ENCODE results near the gene HAPLN2.
A peak's percentile ranks its signal among the peaks of the same experiment; 100 is the strongest.
"Not testable (repeated sequence)": the region's sequence is repeated elsewhere in the genome, so short reads cannot be mapped to it uniquely, and the experiment has no call there.

The HAPLN2 gene

DNA sequence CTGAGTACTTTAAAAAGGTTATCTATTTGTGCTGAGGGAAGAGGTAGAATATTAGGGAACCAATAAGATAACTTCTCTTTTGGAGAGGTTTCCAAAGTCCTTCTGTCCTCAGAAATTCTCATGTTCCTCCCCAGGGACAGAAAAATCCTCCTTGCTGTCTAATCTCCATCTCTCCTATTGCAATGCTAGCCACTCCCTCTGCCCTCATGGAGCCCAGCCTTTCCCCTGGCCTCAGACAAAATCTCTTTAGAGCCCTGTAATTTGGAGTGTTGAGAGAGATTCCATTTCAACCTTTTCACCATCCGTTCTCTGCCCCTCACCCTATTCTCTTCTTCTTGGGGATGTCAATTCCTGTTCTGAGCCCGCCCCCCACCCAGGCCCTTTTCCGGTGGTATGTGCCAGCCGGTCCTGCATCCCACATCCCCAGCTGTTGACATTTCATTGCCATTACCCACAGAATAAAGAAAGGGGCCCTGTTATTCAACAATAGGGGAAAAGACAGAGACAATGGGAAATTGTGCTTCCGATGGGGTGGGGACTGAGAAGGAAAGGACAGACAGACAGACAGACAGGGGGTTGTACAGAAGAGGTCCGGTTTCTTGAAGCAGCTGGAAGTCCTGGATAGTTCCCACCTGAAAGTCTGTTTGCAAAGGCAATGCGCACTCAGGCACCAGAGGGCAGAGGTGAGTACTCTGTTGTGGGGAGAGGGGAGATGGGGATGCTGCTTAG lies at the start of gene HAPLN2:
Gene HAPLN2, plus strand, starts transcription at position 563 of the 729 bp plus-strand sequence. CDS start 4,076 bp downstream, outside the sequence.
- DNase-seq (ENCODE audit: low spot score) = peak; percentile 84

DNA sequence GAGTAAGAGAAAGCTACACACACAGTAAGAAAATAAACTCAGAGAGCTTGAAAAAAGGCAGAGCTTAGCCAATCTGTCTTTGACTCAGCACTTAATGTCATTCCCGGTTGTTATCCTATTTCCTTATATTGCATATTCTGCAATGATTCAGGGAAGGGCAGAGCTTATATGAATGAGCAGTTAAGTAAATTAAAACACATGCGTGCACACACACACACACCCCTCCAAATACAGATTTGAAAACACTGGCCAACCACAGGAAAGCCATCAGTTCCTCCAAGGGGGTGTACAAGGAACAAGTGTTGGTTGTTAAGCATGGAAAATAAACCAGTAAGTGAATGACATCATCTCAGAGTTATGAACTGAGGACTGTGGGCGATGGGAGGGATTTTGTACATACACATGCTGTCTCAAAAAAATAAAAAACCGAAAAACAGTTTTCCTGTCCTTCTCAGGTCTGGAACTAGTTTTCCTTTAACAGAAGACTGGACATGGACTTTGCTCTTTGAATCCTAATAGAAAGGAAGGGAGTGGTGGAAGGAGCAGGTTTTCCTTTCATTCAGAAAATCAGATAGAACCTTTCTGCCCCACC lies 47.9 kb upstream of the HAPLN2 start:
- DNase-seq (ENCODE audit: low spot score) = no peak

DNA sequence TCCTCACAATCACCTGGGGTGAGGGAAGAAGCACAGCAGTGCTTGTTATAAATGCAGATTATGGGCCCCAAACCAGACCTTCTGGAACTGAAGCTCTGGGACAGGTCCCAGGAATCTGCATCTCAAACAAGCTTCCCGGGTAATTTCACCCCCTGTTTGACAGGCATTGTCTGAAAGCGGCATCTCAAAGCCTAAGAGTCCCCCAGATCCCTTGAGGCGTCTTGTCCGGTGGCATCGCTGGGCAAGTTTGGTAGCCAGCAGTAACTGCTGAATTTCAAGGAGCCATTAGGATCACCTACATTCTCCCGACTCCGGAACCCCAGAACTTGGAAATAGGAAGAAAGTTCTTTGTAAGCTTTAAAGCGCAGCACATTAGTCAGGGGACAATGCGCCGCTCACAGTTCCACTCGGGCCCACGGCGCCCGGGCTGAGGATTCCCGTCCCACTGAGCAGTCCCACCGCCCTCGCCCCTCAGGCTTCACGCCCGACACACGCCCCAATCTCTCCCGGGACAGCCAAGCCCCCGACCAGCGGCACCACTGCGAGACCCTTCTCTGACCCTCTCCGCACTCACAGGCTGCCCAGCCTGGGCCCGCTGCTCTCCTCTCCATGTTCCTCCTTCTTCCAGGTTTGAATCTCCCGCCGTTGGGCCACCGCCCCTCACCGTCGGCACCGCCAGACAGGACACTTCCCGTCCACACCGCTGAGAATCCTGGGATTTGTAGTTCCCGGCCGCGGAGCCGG lies 47.1 kb upstream of the HAPLN2 start, which contains the start of gene IQGAP3:
Gene IQGAP3, minus strand, starts transcription at position 647 of the 744 bp plus-strand sequence. Its CDS starts 36 bp downstream, at position 611.
- DNase-seq (ENCODE audit: low spot score) = peak; percentile 76

DNA sequence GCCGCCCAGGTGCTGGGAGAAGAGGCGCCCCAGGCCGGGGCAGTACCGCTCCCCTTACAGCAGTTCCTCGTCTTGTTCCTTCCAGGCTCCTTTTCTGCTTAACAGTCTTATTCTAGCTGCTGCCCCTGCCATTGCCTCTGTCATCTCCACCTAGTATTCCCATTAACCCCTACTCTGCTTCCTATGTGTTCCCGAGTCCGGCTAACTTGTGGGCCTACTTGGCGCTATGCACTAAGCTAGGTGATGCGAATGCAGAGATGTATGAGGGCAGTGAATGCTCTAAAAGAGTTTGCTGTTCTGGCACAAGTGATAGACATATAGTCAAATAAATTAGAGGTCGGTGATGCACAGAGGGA lies 46.6 kb upstream of the HAPLN2 start:
- DNase-seq (ENCODE audit: low spot score) = no peak

DNA sequence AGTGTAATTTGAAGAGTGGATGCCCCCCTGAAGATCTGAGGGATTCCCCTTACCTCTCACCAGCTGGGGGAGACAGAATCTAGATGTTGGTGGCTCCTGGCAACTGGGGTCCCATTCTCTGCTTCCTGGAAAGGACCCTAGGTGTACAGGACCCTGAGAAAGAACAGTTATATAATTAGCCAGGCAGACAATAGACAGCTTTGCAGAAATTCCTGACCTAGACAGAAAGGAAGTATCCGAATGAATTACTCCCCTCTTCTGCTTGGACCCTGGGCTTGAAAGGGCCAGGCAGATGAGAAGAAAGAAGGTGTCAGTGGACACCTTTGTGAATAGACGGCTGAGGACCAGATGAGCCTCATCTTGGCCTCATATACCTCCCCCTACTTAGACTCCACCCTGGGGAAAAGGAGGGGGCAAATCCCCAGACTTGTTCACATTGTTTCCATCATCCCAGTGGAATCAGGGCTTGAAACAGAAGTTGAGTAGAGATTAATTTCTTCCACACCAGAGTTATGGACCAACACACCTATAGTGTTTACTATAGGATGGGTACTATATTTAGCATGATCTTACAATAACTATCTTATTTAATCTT lies 45.1 kb upstream of the HAPLN2 start:
- DNase-seq (ENCODE audit: low spot score) = no peak

DNA sequence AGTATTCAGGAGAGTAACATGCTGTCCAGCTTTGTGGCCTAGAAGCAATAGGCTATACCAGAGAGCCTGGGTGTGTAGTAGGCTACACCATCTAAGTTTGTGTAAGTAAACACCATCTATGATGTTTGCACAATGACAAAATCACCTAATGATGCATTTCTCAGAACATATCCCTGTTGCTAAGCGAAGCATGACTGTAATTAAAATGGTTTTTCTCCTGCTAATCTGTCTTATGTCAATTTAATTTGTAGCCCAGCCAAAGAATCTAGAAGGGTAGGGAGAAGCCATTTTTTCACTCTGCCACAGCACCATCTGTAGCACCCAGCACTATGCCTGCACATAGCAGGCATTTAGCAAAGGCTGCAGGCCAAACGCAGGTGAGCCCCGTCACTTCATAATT lies 41.7 kb upstream of the HAPLN2 start:
- no peak for DNase-seq (ENCODE audit: low spot score)

DNA sequence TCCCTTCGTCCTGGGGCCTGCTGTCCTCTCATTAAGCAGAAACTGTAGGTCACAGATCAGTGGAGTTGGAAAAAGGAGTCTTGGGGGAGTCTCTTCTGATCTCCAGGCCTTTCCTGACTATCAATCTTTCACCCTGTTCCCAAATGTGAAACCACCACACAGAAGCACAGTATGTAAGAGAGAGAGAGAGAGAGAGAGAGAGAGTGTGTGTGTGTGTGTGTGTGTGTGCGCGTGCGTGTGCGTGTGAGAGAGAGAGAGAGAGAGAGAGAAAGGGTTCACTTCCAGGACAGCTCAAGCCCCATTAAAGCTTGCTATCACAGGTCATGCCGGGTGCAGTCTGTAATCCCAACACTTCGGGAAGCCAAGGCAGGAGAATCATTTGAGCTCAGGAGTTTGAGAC lies 41.2 kb upstream of the HAPLN2 start:
- DNase-seq (ENCODE audit: low spot score) = no peak

DNA sequence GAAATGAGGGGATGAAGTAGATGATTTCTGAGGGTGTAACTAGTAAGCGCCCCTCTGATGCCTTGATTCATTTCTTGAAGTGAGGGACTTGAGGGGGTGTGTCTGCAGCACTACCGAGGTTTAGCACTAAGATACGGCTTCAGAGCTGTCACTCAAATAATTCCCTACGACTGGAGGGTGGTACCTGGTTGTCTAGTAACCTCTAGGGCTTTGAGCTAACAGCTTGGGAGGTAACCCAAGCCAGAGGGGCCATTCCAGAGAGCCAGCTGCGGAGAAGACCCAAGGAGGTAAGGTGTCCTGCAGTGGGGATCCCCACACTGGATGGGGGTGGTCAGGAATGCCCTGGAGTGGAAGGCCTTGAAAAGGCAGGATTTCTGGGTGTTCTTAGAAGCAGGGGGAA lies 39.7 kb upstream of the HAPLN2 start, which contains the start of gene TTC24:
Gene TTC24, plus strand, starts transcription at position 252 of the 400 bp plus-strand sequence. CDS start 1,642 bp downstream, outside the sequence.
- DNase-seq (ENCODE audit: low spot score) = no peak

DNA sequence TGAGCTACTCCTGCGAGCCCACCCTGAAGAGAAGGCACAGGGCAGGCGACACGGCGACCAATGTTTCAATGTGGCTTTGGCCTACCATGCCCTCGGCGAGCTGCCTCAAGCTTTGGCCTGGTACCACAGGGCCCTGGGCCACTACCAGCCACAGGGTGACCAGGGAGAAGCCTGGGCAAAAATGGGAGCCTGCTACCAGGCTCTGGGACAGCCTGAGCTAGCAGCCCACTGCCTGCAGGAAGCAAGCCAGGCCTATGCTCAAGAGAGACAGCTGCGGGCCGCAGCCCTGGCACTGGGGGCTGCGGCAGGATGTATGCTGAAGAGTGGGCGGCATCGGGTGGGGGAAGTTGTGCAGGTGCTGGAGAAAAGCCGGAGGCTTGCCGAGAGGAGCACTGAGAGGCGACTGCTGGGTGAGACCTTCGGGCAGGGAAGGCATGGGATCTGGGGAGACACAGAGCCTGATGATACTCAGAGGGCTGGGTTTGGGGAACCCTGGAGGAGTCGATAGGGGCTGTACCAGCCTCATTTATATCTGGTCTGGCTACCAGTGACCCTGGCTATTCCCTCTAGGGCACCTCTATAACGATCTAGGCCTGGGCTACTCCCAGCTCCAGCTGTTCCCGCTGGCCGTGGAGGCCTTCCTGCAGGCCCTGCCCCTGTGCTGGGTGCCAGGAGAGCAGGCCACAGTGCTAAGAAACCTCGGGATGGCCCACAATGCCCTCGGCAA lies 37.4 kb upstream of the HAPLN2 start:
- DNase-seq (ENCODE audit: low spot score) = no peak

DNA sequence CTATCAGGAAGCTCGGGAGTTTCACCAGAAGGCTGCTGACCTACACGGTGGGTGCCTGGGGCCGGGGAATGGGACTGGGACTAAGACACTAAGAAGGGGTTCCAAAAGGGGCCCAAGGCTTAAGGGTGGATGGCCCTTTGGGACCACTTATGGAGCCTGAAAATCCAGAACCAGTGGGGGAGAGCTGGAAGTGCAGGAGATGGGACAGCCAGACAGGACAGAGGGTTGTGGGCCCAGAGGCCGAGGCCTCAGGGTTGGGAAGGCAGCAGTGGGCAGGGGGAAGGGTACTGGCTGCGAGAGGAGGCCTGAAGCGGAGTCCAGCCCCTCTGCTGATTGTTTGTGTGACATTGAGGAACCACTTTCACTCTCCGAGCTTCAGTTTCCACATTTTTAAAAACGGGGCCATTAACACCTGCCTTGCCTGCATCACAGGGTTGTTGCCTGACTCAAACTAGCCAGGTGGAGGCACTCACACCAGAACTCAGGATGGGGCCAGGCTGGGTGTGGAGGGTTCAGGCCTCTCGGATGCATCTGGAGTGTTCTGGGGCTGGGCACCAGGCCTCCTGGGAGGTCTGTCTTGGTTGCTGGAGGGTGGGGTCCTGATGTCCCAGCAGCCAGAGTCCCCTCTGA lies 36.7 kb upstream of the HAPLN2 start:
- DNase-seq (ENCODE audit: low spot score) = no peak

DNA sequence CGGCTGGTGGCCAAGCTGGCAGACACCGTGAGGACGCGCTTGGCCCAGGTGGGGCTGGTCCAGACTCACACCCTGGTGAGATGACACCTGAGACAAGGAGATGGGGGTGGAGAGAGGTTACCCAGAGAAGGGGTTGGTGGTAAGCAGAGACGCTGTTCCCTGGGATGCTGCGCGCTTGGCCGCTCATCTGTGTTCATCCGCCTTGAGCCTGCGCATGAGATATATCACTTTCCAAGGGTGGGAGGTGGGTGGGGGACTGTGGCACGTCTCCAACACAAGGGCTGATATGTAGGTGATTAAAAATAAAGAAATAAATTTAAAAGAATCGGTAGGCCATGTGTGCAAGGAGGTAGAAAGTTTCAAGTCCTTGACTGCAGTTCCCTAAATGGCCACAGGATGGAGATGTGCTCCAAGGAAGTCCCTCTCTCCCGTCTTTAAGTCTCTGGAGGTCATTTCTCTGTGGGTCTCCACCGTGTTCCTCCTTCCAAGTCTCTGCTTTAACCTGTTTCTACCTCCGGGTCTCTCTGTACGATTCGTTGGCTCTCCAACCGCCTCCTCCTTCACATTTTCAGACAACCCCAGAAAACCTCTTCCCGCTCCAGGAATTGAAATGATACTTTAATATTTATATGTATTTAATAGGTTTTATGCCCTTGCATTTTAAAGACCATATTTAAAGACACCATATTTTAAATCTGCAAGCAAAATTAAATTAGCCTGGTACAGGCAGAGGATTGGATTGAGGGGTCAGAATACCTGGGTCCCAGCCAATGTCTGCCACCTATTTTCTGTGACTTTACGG lies 35.2 kb upstream of the HAPLN2 start:
- DNase-seq (ENCODE audit: low spot score) = peak; percentile 73

DNA sequence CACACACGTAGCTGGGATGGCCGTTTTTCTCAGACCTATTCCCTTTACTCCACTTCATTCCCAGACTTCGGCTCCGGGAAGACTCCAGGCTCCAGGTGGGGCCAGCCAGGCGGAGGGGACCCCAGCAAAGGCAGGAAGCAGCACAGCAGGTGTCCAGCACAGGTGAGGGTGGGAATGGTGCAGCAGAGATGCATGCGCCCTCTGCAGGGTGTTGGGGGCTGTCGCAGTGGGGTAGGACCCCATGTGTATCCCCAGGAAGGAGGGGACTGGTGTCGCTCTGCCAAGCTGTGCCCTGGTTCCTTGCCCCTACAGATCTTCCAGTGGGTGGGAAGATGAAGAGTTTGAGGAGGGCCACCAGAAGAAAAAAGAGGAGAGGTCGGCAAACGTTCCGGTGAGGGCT lies 34.4 kb upstream of the HAPLN2 start:
- DNase-seq (ENCODE audit: low spot score) = no peak

DNA sequence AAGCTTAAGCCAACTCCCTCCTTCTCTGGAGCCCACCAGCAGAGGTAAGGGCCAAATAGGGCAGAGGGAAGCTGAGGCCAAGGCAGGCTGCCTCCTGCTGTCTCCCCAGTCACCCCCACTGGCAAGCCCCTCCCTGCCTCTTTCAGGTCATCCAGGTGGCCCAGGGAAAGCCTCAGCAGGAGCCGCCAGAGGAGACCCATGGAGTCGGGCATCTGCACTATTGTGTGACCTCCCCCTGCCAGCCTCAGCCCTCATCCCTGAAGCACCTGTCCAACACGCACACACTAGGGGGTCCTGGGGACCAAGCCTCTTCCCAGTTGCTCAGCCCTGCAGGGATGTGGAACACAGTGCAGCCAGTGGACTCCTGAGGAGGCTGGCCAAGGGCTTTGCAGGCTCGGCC lies 32.9 kb upstream of the HAPLN2 start:
- DNase-seq (ENCODE audit: low spot score) = no peak

DNA sequence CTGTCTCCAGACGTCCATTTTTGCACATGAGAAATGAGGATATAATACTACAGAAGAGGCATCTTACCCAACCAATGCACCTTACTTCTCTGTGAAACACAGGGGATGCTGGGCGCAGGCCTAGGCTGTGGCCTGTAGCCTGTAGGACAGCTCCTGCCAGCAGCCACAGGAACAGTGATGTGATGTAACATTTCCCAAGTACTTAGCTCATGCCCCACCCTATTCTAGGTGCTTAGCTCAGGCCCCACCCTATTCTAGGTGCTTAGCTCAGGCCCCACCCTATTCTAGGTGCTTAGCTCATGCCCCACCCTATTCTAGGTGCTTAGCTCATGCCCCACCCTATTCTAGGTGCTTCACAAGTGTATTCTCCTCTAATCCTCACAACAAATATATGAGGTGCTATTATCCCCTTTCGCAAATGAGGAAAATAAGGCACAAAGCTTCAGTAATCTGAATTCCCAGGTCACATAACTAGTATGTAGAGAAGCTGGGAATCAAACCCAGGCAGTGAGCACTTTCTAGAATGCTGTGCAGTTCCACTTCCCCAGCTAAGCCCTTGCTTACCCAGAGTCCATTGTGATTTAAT lies 32.2 kb upstream of the HAPLN2 start:
- DNase-seq (ENCODE audit: low spot score) = no peak

DNA sequence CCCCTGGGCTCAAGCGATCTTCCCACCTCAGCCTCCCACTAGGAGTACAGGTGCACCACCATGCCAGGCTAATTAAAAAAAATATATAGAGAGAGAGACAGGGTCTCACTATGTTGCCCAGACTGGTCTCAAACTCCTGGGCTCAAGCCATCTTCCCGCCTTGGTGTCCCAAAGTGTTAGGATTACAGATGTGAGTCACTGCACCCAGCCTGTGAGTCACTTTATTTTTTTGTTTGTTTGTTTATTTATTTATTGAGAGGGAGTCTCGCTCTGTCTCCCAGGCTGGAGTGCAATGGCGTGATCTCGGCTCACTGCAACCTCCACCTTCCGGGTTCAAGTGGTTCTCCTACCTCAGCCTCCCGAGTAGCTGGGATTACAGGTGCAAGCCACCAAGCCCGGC lies 31.3 kb upstream of the HAPLN2 start:
- DNase-seq (ENCODE audit: low spot score) = not testable (repeated sequence)

DNA sequence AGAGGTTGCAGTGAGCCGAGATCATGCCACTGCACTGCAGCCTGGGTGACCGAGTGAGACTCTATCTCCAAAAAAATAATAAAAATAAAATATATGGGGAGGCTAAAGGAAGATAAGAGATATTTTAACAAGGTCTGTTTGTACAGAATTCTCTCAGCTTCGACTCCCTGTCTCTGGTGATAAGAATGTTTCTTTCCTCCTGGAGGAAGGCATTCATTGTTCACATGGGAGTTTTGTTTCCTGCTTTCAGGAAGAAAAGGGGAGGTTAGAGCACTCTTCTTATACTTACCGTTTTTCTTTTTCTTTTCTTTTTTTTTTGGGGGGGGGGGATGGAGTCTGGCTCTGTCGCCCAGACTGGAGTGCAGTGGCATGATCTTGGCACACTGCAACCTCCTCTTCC lies 29.7 kb upstream of the HAPLN2 start:
- no peak for DNase-seq (ENCODE audit: low spot score)

DNA sequence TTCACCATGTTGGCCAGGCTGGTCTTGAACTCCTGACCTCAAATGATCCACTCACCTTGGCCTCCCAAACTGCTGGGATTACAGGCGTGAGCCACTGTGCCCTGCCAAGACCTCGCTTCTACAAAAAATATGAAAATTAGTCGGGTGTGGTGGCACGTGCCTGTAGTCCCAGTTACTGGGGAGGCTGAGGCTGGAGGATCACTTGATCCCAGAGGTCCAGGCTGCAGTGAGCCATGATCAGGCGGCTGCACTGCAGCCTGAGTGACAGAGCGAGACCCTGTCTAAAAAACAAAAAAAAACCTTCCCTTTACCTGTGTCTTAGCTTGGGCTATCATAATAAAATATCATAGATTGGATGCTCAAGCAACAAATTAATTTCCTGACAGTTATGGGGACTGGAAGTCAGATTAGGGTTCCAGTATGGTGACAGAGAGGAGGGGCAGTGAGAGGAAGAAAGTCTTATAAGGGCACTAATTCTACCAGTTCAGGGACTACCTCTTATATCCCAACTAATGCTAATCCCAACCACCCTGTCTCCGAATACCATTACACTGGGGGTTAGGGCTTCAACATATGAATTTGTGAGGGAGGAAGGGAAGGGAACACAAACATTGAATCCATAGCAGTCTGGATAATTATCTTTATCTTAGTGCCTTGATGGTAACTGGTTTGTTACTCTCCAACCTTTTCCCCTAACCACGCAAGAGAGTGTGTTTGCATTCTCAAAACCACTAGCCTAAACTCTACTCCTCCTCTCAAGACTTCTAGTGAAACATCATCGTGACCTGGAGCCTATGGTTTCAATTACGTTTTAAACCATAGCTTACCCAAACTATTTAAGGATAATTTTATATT lies 28.7 kb upstream of the HAPLN2 start:
- no peak for DNase-seq (ENCODE audit: low spot score)

DNA sequence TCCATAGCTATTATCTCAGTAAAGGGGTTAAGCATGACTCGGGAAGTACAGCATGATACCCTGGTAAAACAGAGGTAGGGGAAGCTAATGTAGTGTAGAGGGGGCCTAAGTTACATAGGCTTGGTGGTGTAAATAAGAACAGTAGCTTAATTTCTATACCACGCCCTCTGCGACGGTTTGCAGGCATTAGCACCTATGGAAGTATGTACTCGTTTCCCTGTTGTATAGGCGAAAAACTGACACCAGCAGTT lies 28.1 kb upstream of the HAPLN2 start:
- DNase-seq (ENCODE audit: low spot score) = no peak

DNA sequence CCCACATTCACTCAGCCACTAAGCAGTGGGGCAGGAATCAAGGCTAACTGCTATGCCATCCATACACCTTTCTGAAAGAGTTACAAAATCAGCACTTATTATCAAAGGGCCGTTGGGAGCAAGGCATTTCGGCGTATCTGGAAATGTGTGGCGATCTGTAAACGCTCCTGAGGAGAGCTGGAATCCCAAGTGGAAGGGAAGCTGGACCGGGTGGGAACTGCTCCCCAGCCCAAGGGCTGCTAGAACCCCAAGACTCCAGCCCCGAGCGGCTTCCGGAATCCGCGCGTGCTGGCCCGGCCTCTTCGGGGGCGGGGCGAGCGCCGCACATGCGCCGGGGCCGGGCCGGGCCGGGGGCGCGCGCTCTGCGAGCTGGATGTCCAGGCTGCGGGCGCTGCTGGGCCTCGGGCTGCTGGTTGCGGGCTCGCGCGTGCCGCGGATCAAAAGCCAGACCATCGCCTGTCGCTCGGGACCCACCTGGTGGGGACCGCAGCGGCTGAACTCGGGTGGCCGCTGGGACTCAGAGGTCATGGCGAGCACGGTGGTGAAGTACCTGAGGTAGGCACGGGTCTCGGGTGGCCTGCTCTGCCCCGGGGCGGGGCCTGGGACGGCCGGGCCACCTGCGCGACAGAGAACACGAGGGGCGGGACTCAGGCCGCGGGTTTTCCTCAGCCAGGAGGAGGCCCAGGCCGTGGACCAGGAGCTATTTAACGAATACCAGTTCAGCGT lies 27.6 kb upstream of the HAPLN2 start, which contains the start of gene NAXE:
Gene NAXE, plus strand, starts transcription at position 345 of the 726 bp plus-strand sequence. Its CDS starts 29 bp downstream, at position 374.
- DNase-seq (ENCODE audit: low spot score) = peak; percentile 79

All from putamen (tissue), 1 donor.